ENCODE results near the gene KCTD10. TPM values are rescaled to one million over a fixed set of nuclear protein-coding genes. Genes with fewer than 3 reads are reported as not detected.

The KCTD10 gene
- total RNA-seq, 2 donors from 2014 or later = 37.2 to 49.8 TPM

- Histone ChIP-seq H3K27ac (peak overlapping the region in 1 of 2 donors; percentile 80), H3K4me1 (replicated peaks) (peaks cover 17% of the 10 kb centered on the region)
These were observed 28.3 kb downstream of the KCTD10 start for GRCh38 chr12:109448707-109449390.

GRCh38 chr12:109448272-109448671 is 28.8 kb downstream of the KCTD10 start:
- no peak for DNase-seq (ENCODE audit: low spot score)
- no peak for TF ChIP-seq POLR2AphosphoS5 (IDR thresholded peaks at IDR 0.05)
- no peak for TF ChIP-seq POLR2A (IDR thresholded peaks at IDR 0.05)
- TF ChIP-seq CTCF (IDR thresholded peaks at IDR 0.05) = no peak
- intact Hi-C loops (cut with DNase I) = no loop called here
- no peaks in the 10 kb centered on the region for H3K27me3 ChIP-seq (replicated peaks; ENCODE audit: insufficient read depth)
- H3K27ac ChIP-seq = peak overlapping the region in 1 of 2 donors; percentile 80
- no peaks in the 10 kb centered on the region for H3K9me3 ChIP-seq
- 58% methylated on average over 5 of the region's 5 CpGs for WGBS
- no peak overlapping the region for H3K4me3 ChIP-seq
- H3K36me3 ChIP-seq = peaks cover 0 to under 1% of the 10 kb centered on the region in 2 donors
- peaks cover 17% of the 10 kb centered on the region for H3K4me1 ChIP-seq (replicated peaks)

More at GRCh38 chr12:109448707-109449390, 28.3 kb downstream of the KCTD10 start:
- peaks cover 0 to 5% of the 10 kb centered on the region in 2 donors for H3K36me3 ChIP-seq
- H3K9me3 ChIP-seq = no peaks in the 10 kb centered on the region
- no peak overlapping the region for H3K4me3 ChIP-seq
- TF ChIP-seq CTCF (IDR thresholded peaks at IDR 0.05) (no peak), POLR2A (IDR thresholded peaks at IDR 0.05) (no peak), POLR2AphosphoS5 (IDR thresholded peaks at IDR 0.05) (no peak)
- DNase-seq (ENCODE audit: low spot score) = no peak
- intact Hi-C loops (cut with DNase I) = no loop called here
- WGBS = 75% methylated on average over 8 of the region's 8 CpGs
- H3K27me3 ChIP-seq (replicated peaks; ENCODE audit: insufficient read depth) = no peaks in the 10 kb centered on the region

GRCh38 chr12:109447482-109447881 is 29.6 kb downstream of the KCTD10 start:
- peak; percentile 52 for DNase-seq (ENCODE audit: low spot score)
- H3K9me3 ChIP-seq = no peaks in the 10 kb centered on the region
- H3K4me1 ChIP-seq (replicated peaks) = peaks cover 17% of the 10 kb centered on the region
- no peak overlapping the region for H3K4me3 ChIP-seq
- intact Hi-C loops (cut with DNase I) = no loop called here
- no peaks in the 10 kb centered on the region for H3K36me3 ChIP-seq
- WGBS = 56% methylated on average over 9 of the region's 9 CpGs
- peak overlapping the region in 1 of 2 donors; percentile 80 for H3K27ac ChIP-seq
- TF ChIP-seq CTCF (IDR thresholded peaks at IDR 0.05) (no peak), POLR2A (IDR thresholded peaks at IDR 0.05) (no peak), POLR2AphosphoS5 (IDR thresholded peaks at IDR 0.05) (peak; percentile 59)
- no peaks in the 10 kb centered on the region for H3K27me3 ChIP-seq (replicated peaks; ENCODE audit: insufficient read depth)

GRCh38 chr12:109446869-109447268 is 30.2 kb downstream of the KCTD10 start:
- intact Hi-C loops (cut with DNase I) = no loop called here
- Histone ChIP-seq H3K4me1 (replicated peaks) (peaks cover 17% of the 10 kb centered on the region), H3K9me3 (no peaks in the 10 kb centered on the region), H3K4me3 (no peak overlapping the region), H3K27ac (peak overlapping the region in 1 of 2 donors; percentile 80), H3K27me3 (replicated peaks; ENCODE audit: insufficient read depth) (no peaks in the 10 kb centered on the region), H3K36me3 (no peaks in the 10 kb centered on the region)
- TF ChIP-seq POLR2AphosphoS5 (IDR thresholded peaks at IDR 0.05) (no peak), POLR2A (IDR thresholded peaks at IDR 0.05) (no peak), CTCF (IDR thresholded peaks at IDR 0.05) (no peak)
- DNase-seq (ENCODE audit: low spot score) = no peak
- 80% methylated on average over 8 of the region's 8 CpGs for WGBS

- Histone ChIP-seq H3K36me3 (no peaks in the 10 kb centered on the region), H3K27me3 (replicated peaks; ENCODE audit: insufficient read depth) (no peaks in the 10 kb centered on the region), H3K4me1 (replicated peaks) (peaks cover 17% of the 10 kb centered on the region), H3K9me3 (no peaks in the 10 kb centered on the region), H3K27ac (peak overlapping the region in 1 of 2 donors; percentile 80), H3K4me3 (no peak overlapping the region)
- 10% methylated on average over 2 of the region's 2 CpGs for WGBS
- intact Hi-C loops (cut with DNase I) = no loop called here
- no peak for DNase-seq (ENCODE audit: low spot score)
- TF ChIP-seq CTCF (IDR thresholded peaks at IDR 0.05) = no peak
- no peak for TF ChIP-seq POLR2A (IDR thresholded peaks at IDR 0.05)
- TF ChIP-seq POLR2AphosphoS5 (IDR thresholded peaks at IDR 0.05) = peak; percentile 70
These were observed 31.9 kb downstream of the KCTD10 start for GRCh38 chr12:109445191-109445609.

All from prostate gland (tissue), 2 donors.